C4-2B (cell line): ENCODE data around the gene CDCA7L.

ENCODE experiments used
- ZFX ChIP-seq: fragments of 450-650 bp; IDR thresholded peaks from 2 replicates; pipeline ENCODE4 v1.6.1; 2017
- TF ChIP-seq, protein P1 (sequence below): fragments of 450-650 bp; conservative IDR thresholded peaks from 2 replicates; pipeline ENCODE4 v1.5.1; 2017; ENCODE audit warnings: mild to moderate bottlenecking

DNA sequence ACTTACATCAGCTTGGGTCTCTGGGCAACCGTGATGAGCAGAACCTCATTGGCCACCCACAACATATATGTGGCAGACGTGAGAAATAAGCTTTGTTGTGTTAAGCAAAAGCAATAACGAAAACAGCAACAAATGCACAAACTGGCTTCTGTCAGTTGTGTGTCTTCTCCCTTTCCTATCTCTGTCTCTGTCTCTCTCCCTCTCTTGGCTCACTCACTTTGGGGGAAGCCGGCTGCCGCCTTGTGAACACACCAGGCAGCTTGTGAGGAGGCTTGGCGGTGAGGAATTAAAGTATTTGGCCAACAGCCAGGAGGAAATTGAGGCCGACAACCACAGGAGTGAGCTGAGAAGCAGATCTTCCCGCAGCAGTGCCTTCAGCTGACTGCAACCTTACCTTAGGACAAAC is 21.9 kb upstream of the CDCA7L start:
- TF ChIP-seq, protein P1, sequence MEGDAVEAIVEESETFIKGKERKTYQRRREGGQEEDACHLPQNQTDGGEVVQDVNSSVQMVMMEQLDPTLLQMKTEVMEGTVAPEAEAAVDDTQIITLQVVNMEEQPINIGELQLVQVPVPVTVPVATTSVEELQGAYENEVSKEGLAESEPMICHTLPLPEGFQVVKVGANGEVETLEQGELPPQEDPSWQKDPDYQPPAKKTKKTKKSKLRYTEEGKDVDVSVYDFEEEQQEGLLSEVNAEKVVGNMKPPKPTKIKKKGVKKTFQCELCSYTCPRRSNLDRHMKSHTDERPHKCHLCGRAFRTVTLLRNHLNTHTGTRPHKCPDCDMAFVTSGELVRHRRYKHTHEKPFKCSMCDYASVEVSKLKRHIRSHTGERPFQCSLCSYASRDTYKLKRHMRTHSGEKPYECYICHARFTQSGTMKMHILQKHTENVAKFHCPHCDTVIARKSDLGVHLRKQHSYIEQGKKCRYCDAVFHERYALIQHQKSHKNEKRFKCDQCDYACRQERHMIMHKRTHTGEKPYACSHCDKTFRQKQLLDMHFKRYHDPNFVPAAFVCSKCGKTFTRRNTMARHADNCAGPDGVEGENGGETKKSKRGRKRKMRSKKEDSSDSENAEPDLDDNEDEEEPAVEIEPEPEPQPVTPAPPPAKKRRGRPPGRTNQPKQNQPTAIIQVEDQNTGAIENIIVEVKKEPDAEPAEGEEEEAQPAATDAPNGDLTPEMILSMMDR = no peak
- no peak for TF ChIP-seq ZFX
